ENCODE data around the gene CLRN1. TPM values are rescaled to one million over a fixed set of nuclear protein-coding genes. Genes with fewer than 3 reads are reported as not detected.

The CLRN1 gene
- total RNA-seq, 1 donor, result not detected

DNA sequence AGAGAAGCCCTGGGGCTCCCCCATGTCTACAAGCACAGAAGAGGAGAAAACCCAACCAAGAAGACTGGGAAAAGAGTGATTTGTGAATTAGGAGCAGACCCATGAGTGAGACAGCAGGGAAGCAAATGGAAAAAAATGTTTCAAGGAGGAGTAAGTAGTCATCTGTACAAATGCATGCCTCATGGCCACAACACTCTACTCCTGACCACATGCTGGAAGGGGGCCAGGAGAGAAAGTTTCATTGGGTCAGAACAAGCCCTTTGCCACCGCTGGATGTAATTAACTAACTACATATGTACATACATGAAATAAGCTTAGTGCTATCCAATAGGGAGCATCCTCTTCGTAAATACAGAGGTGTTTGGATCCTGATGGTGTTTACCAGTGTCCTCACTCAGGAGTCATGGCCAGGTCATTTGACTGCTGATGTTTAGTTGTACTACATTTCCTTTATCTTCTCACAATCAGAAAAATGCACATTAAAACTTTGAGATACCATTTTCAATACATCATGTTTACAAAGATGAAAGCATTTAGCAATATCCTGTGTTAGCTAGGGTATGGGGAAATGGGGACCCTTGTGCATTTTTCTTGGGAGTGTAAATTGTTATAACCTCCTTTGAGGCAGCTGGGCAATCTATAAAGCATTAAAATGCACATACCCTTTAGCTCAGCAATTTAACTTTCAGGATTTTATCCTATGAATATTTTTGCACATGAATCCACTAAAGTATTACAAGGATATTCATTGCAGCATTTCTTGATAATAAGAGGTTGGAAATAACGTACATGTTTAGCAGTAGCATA, 27.1 kb downstream of the CLRN1 start:
- TF ChIP-seq, protein P1, sequence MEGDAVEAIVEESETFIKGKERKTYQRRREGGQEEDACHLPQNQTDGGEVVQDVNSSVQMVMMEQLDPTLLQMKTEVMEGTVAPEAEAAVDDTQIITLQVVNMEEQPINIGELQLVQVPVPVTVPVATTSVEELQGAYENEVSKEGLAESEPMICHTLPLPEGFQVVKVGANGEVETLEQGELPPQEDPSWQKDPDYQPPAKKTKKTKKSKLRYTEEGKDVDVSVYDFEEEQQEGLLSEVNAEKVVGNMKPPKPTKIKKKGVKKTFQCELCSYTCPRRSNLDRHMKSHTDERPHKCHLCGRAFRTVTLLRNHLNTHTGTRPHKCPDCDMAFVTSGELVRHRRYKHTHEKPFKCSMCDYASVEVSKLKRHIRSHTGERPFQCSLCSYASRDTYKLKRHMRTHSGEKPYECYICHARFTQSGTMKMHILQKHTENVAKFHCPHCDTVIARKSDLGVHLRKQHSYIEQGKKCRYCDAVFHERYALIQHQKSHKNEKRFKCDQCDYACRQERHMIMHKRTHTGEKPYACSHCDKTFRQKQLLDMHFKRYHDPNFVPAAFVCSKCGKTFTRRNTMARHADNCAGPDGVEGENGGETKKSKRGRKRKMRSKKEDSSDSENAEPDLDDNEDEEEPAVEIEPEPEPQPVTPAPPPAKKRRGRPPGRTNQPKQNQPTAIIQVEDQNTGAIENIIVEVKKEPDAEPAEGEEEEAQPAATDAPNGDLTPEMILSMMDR (IDR thresholded peaks at IDR 0.05; ENCODE audit: insufficient read depth, low read depth, low read length), result no peak
- DNase-seq (ENCODE audit: low read depth), result peak; percentile 36
- H3K4me3 ChIP-seq (ENCODE audit: low read depth, low read length), result no peak overlapping the region

DNA sequence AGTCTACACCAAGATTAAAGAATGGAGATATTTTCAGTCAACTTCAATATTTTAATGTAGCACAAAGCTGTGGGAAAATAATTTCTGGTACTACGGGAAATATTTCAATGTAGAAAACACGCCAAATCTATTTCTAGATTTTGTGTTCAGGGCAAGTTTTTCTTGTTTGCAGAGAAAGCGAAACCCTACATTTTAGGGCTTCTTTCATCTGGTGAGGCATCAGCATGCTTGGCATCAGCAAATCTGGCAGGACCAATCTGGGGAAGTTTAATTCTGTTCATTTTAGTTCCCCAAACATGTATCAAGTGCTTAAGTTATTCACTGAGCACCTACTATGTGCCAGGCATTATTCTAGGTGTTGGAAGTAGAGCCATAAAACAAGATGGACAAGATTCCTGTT, 30.3 kb downstream of the CLRN1 start:
- no peak overlapping the region for H3K4me3 ChIP-seq (ENCODE audit: low read depth, low read length)
- TF ChIP-seq, protein P1 (IDR thresholded peaks at IDR 0.05; ENCODE audit: insufficient read depth, low read depth, low read length), result no peak
- no peak for DNase-seq (ENCODE audit: low read depth)

DNA sequence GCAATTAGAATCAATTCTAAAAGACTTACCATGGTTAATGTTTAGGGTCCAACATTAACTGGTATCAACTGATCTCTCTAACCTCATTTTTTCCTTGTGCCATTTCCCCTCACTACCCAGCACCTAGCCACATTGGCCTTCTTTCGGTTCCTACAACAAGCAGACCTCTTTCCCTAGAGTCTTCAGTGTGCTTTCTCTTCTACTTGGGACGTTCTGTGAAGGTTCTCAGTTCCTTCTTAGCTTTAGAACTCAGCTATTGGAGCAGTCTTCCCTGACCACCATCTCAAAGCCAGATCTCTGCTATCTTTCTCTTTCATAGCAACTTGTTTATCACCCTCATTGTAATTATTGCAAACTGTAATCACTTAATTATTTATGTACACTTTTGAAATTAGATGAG, 35.8 kb downstream of the CLRN1 start:
- TF ChIP-seq, protein P1 (IDR thresholded peaks at IDR 0.05; ENCODE audit: insufficient read depth, low read depth, low read length), result no peak
- no peak for DNase-seq (ENCODE audit: low read depth)
- no peak overlapping the region for H3K4me3 ChIP-seq (ENCODE audit: low read depth, low read length)

DNA sequence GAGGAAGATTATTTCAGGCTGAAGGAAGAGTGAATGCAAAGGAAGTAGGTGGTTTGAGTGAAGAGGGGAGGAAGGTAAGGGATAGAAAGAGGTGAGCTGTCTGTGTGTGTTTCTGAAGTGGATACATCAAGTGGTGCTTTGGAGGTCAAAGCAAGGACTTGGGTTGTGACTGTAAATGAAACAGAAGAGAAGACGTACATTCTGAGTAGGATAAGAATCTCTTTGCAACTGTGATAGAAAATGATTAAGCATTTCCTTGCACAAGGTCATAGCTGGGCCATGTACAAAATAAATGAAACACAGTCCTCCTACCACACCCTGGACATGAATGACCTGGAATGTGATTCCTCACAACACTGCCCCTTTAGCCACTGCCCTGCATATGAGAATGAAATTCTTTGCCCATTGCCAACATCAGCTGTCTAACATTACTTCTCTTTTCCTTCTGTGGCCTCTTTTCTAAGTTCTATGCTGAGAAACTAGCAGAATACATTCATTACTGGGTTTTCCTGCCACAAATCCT, 39.0 kb downstream of the CLRN1 start:
- DNase-seq (ENCODE audit: low read depth), result no peak
- TF ChIP-seq, protein P1 (IDR thresholded peaks at IDR 0.05; ENCODE audit: insufficient read depth, low read depth, low read length), result no peak
- no peak overlapping the region for H3K4me3 ChIP-seq (ENCODE audit: low read depth, low read length)

DNA sequence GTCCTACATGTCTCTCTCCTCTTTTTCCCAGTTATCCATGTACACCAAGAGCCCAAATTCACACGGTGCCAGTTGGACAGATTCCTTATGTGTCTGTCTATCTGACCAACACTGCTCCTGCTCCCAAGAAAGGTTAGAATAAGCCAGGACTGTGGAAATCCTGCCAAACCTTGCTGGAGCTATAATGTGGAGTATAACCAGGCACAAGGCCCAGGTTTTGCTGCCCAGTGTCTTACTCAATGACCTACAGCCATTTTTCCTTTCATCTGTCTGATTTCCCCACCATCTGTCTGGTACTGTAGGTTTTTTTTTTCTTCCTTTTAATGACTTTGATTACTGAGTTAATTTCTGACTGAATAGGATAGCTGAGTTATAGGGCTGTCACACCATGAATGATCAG, 40.8 kb downstream of the CLRN1 start:
- DNase-seq (ENCODE audit: low read depth), result no peak
- TF ChIP-seq, protein P1 (IDR thresholded peaks at IDR 0.05; ENCODE audit: insufficient read depth, low read depth, low read length), result no peak
- H3K4me3 ChIP-seq (ENCODE audit: low read depth, low read length), result no peak overlapping the region

DNA sequence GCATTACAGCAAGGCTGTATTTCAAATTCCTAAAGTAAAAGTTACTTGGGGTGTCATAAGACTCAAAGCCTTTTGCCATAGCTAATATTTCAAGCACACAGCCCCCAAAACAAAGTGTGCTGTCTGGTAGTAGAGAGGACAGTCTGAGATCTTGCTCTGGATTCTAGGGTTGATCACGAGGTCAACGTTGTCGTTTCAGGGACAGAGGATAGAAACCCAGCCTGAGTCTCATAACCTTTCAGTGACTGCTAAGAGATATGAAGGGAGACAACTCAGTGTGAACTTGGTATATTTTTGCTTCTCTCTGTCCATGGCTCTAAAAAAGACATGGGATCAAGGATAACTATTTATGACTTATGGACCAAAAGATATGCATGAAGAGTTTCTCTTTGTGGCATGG, 41.7 kb downstream of the CLRN1 start:
- no peak for DNase-seq (ENCODE audit: low read depth)
- TF ChIP-seq, protein P1 (IDR thresholded peaks at IDR 0.05; ENCODE audit: insufficient read depth, low read depth, low read length), result no peak
- H3K4me3 ChIP-seq (ENCODE audit: low read depth, low read length), result no peak overlapping the region

Data from fibroblast of villous mesenchyme (primary cell).